MM.1S (cell line): ENCODE measurements around the gene HMGN1.

ENCODE experiments used
- DNase-seq: peaks from one replicate; pipeline ENCODE4 v3.0.0-alpha.2; 2015
- H2AFZ ChIP-seq: fragments of 300-600 bp; sonication (generic); 2 replicates; pipeline ENCODE4 v1.6.0; 2016; ENCODE audit warnings: antibody characterized with exemption, low read length
- H3F3A ChIP-seq: fragments of 300-600 bp; sonication (generic); 2 replicates; pipeline ENCODE4 v1.6.1; 2016; ENCODE audit warnings: mild to moderate bottlenecking, antibody characterized with exemption, low read length, moderate library complexity, mixed read lengths; ENCODE audit not compliant: insufficient read depth
- H3K27ac ChIP-seq: fragments of 300-600 bp; sonication (generic); 2 replicates; pipeline ENCODE4 v1.5.1; 2016; ENCODE audit warnings: mild to moderate bottlenecking, low read length
- H3K27me3 ChIP-seq: fragments of 300-600 bp; sonication (generic); replicated peaks from 2 replicates; pipeline ENCODE4 v1.6.0; 2016; ENCODE audit warnings: low read length; ENCODE audit not compliant: insufficient read depth
- H3K36me3 ChIP-seq: fragments of 300-600 bp; sonication (generic); replicated peaks from 2 replicates; pipeline ENCODE4 v1.6.1; 2016; ENCODE audit warnings: mild to moderate bottlenecking, low read length, mixed read lengths; ENCODE audit not compliant: insufficient read depth
- H3K4me1 ChIP-seq: fragments of 300-600 bp; sonication (generic); 2 replicates; pipeline ENCODE4 v1.6.1; 2016; ENCODE audit warnings: low read length, mixed read lengths
- H3K4me2 ChIP-seq: fragments of 300-600 bp; sonication (generic); 2 replicates; pipeline ENCODE4 v1.6.0; 2016; ENCODE audit warnings: low read depth, low read length
- H3K4me3 ChIP-seq: fragments of 300-600 bp; sonication (generic); 2 replicates; pipeline ENCODE4 v1.5.1; 2016; ENCODE audit warnings: low read length, mixed read lengths
- H3K79me2 ChIP-seq: fragments of 300-600 bp; sonication (generic); 2 replicates; pipeline ENCODE4 v1.6.1; 2016; ENCODE audit warnings: mixed run types, low read length, mixed read lengths
- H3K9ac ChIP-seq: fragments of 300-600 bp; sonication (generic); 2 replicates; pipeline ENCODE4 v1.6.1; 2016; ENCODE audit warnings: low read length, mixed read lengths
- H3K9me2 ChIP-seq: fragments of 300-600 bp; sonication (generic); replicated peaks from 2 replicates; pipeline ENCODE4 v1.6.1; 2016; ENCODE audit warnings: mild to moderate bottlenecking, low read length, mixed read lengths; ENCODE audit not compliant: insufficient read depth
- H3K9me3 ChIP-seq: fragments of 300-600 bp; sonication (generic); replicated peaks from 2 replicates; pipeline ENCODE4 v1.6.1; 2016; ENCODE audit warnings: mild to moderate bottlenecking, low read length, mixed read lengths; ENCODE audit not compliant: insufficient read depth
- H4K20me1 ChIP-seq: fragments of 300-600 bp; sonication (generic); 2 replicates; pipeline ENCODE4 v1.6.1; 2016; ENCODE audit warnings: mild to moderate bottlenecking, low read length, moderate library complexity, mixed read lengths; ENCODE audit not compliant: insufficient read depth
- CTCF ChIP-seq: fragments of 300-600 bp; sonication (generic); IDR thresholded peaks from 2 replicates; pipeline ENCODE4 v1.5.1; 2016; ENCODE audit warnings: antibody characterized with exemption, low read length, mixed read lengths
- EZH2 ChIP-seq: fragments of 300-600 bp; sonication (generic); optimal IDR thresholded peaks from 2 replicates; pipeline ENCODE3; 2017; ENCODE audit warnings: low read depth, mild to moderate bottlenecking, antibody characterized with exemption, low read length, mixed read lengths
- EZH2phosphoT487 ChIP-seq: fragments of 300-600 bp; sonication (generic); IDR thresholded peaks from 2 replicates; pipeline ENCODE4 v1.6.1; 2018; ENCODE audit warnings: antibody characterized with exemption, low read length

HMGN1 gene

GRCh38 chr21:39348355-39349210, at the start of gene HMGN1:
TSS of gene HMGN1 (minus strand) at chr21:39349088. CDS start at chr21:39348917, 171 bp downstream.
- Histone ChIP-seq H3K27ac (peak within 1 kb of the TSS; percentile 79), H3K4me2 (peak within 1 kb of the TSS; percentile 88), H3K9me2 (no peaks in the 10 kb centered on the region), H3K27me3 (no peaks in the 10 kb centered on the region), H3K9ac (peak within 1 kb of the TSS; percentile 85), H3K9me3 (no peaks in the 10 kb centered on the region), H3K4me1 (peaks cover 11% of the 10 kb centered on the region), H4K20me1 (peaks cover 17% of the 10 kb centered on the region), H3K36me3 (peaks cover 33% of the 10 kb centered on the region), H3K79me2 (peaks cover 48% of the 10 kb centered on the region), H2AFZ (peak within 1 kb of the TSS; percentile 88), H3K4me3 (peak within 1 kb of the TSS; percentile 90), H3F3A (peaks cover 17% of the 10 kb centered on the region)
- TF ChIP-seq EZH2 = no peak
- no peak for TF ChIP-seq EZH2phosphoT487
- no peak for TF ChIP-seq CTCF
- peak; percentile 94 for DNase-seq

GRCh38 chr21:39397646-39398385, 48.9 kb upstream of the HMGN1 start:
- no peak for TF ChIP-seq EZH2phosphoT487
- TF ChIP-seq CTCF = no peak
- H3K27ac ChIP-seq = no peak overlapping the region
- no peaks in the 10 kb centered on the region for H3K4me1 ChIP-seq
- H4K20me1 ChIP-seq = no peaks in the 10 kb centered on the region
- H3K9me3 ChIP-seq = no peaks in the 10 kb centered on the region
- no peak overlapping the region for H2AFZ ChIP-seq
- no peak overlapping the region for H3K9ac ChIP-seq
- H3K27me3 ChIP-seq = no peaks in the 10 kb centered on the region
- no peak for DNase-seq
- no peaks in the 10 kb centered on the region for H3F3A ChIP-seq
- no peaks in the 10 kb centered on the region for H3K9me2 ChIP-seq
- no peak overlapping the region for H3K4me2 ChIP-seq
- no peaks in the 10 kb centered on the region for H3K79me2 ChIP-seq
- no peak overlapping the region for H3K4me3 ChIP-seq
- no peaks in the 10 kb centered on the region for H3K36me3 ChIP-seq

- H3K27ac ChIP-seq = no peak overlapping the region
- no peaks in the 10 kb centered on the region for H3K9me2 ChIP-seq
- no peaks in the 10 kb centered on the region for H3K9me3 ChIP-seq
- no peaks in the 10 kb centered on the region for H3K36me3 ChIP-seq
- peaks cover 4% of the 10 kb centered on the region; the same call in 1 of the 2 replicates for H3F3A ChIP-seq
- H3K4me2 ChIP-seq = no peak overlapping the region
- H3K4me3 ChIP-seq = no peak overlapping the region
- no peak overlapping the region for H2AFZ ChIP-seq
- H3K9ac ChIP-seq = no peak overlapping the region
- H3K79me2 ChIP-seq = peaks cover 15% of the 10 kb centered on the region
- peaks cover 4% of the 10 kb centered on the region; the same call in 1 of the 2 replicates for H3K4me1 ChIP-seq
- TF ChIP-seq EZH2 = no peak
- TF ChIP-seq EZH2phosphoT487 = no peak
- TF ChIP-seq CTCF = no peak
- no peaks in the 10 kb centered on the region for H3K27me3 ChIP-seq
- no peak for DNase-seq
- H4K20me1 ChIP-seq = no peaks in the 10 kb centered on the region
Measured at GRCh38 chr21:39392981-39393380, 44.1 kb upstream of the HMGN1 start.
